IPS DF 6.9 (cell line): ENCODE results near the gene SEPTIN6.
"Not testable (repeated sequence)": the region's sequence is repeated elsewhere in the genome, so short reads cannot be mapped to it uniquely, and the experiment has no call there.

Source experiments
- DNase-seq: peaks from one replicate; pipeline ENCODE4 v3.0.0-alpha.2; 2013; ENCODE audit warnings: low read depth, low spot score
- H3K27ac ChIP-seq: one replicate; pipeline ENCODE4 v1.5.1; 2013; ENCODE audit warnings: low read length, control low read depth
- H3K27me3 ChIP-seq: 2 replicates; pipeline ENCODE4 v1.6.1; 2013; ENCODE audit warnings: mild to moderate bottlenecking, low read length; ENCODE audit not compliant: control insufficient read depth, insufficient read depth
- H3K36me3 ChIP-seq: 2 replicates; pipeline ENCODE4 v1.6.1; 2013; ENCODE audit warnings: low read length; ENCODE audit not compliant: control insufficient read depth, insufficient read depth
- H3K4me1 ChIP-seq: 2 replicates; pipeline ENCODE4 v1.6.1; 2013; ENCODE audit warnings: low read length; ENCODE audit not compliant: control insufficient read depth, insufficient read depth
- H3K4me3 ChIP-seq: 2 replicates; pipeline ENCODE4 v1.5.1; 2013; ENCODE audit warnings: mild to moderate bottlenecking, low read length
- H3K9me3 ChIP-seq: 2 replicates; pipeline ENCODE4 v1.6.1; 2013; ENCODE audit warnings: low read length, inconsistent platforms; ENCODE audit not compliant: control insufficient read depth, insufficient read depth
- WGBS: extraction: QIAGEN DNeasy Blood & Tissue Kit; methylation state at CpG from one replicate; pipeline ENCODE4 v1.1.7; 2013; ENCODE audit warnings: mixed read lengths, missing lambda C conversion rate; ENCODE audit not compliant: insufficient read length, insufficient coverage; 5-methylcytosine and 5-hydroxymethylcytosine counted together

Gene SEPTIN6

DNA sequence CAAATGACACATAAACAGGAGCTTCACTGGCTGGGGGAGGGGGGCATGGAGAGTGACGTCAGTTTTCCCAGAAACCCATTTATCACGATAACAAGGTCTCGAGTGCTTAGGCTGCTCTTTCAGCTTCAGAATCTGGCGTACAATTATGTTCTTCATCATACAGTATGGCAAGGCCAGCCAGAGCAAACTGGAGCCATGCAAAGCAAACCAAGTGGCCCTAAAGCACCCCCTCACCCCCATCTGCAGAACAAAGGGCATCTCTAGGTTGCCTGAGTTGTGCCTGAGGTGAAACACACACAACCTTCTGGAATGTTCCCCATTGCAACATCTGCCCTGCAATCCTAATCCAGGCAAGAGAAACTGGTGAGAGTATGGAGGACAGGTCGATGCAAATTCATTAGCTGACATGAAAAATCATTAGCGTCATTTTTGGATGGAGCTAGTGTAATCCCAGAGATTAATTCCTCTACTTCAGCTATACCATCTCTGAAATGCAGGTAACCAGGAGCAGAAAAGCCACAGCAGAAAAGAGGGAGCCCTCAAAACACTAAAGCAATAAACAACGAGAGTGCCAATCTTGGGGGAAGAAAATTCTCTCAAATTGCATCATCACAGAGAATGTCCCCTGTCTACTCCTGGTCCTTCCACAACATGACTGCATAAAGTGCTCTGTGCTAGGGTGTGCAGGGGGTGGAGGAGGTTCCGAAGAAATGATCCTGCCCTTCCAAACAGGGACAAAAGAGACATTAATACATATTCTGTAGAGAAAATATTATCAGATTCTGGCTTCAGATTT lies 1.8 kb downstream of the SEPTIN6 start:
- Histone ChIP-seq H3K9me3 (no peaks in the 10 kb centered on the region), H3K4me1 (peaks cover 4% of the 10 kb centered on the region)
- DNase-seq, result no peak

DNA sequence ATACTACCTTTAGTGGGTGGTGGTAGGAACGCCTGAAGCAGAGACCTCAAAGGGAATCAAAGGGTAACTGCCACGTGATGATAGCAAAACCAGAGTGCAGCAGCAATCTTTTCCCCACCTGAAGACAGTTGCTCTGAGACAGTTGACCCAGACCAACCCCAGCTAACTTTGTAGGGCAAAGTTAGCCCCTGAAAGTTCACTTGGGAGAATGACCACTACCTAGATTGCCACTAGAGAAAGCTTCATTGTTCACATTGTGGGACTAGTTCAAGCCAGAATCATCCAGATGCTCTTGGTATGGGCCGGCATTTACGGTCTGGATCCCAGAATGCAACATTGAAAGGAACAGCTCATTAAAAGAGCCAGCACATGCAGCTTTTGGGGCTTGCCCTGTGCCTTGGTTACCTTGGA lies 4.1 kb downstream of the SEPTIN6 start:
- Histone ChIP-seq H3K27ac (no peak overlapping the region), H3K4me1 (peaks cover 1% of the 10 kb centered on the region), H3K4me3 (no peak overlapping the region), H3K27me3 (no peaks in the 10 kb centered on the region), H3K9me3 (no peaks in the 10 kb centered on the region), H3K36me3 (no peaks in the 10 kb centered on the region)
- WGBS, result no CpG with 5 or more reads among the region's 4 CpGs
- no peak for DNase-seq

More for the DNA sequence above, 1.8 kb downstream of the SEPTIN6 start:
- H3K36me3 ChIP-seq, result no peaks in the 10 kb centered on the region
- H3K4me3 ChIP-seq, result no peak overlapping the region
- no peak overlapping the region for H3K27ac ChIP-seq
- peaks cover 2% of the 10 kb centered on the region; the same call in 1 of the 2 replicates for H3K27me3 ChIP-seq
- no CpG with 5 or more reads among the region's 8 CpGs for WGBS

DNA sequence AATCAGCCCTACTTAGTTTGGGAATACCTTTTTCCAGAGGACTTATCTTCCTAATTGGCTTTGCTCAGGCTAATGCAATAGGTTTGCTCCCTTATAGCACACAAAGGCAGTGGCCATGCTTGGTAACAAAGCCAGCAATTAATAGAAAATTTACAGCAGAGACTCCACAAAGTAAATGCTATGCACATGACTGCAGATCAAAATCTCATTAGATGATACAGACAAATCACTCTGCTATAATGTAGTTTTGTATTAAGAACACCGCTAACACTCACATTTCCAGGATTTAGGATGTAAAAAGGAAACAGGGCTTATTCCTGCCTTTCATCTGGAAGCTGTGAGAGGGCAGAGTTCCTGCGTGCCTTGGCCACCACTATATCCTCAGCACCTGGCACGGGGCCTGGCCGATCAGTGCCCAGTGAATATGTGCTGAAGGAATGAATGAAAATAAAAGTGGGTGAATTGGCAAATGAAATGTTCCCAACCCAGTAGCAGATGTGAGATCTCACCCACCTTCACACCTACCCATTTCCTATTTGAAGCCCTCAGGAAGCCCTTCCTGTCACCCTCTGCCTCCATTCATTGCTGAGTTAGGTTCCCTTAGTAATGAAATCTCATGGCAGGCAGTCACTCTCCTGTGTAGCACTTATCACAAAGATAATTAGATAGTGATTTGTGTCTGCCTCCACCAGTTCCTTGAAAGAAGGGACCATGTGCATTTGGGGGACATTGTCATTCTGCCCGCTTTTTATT lies 5.1 kb downstream of the SEPTIN6 start:
- no peak overlapping the region for H3K27ac ChIP-seq
- H3K9me3 ChIP-seq, result no peaks in the 10 kb centered on the region
- no peak for DNase-seq
- peaks cover 1% of the 10 kb centered on the region for H3K4me1 ChIP-seq
- no peak overlapping the region for H3K4me3 ChIP-seq
- no CpG with 5 or more reads among the region's 5 CpGs for WGBS
- no peaks in the 10 kb centered on the region for H3K36me3 ChIP-seq
- no peaks in the 10 kb centered on the region for H3K27me3 ChIP-seq

GRCh38 chrX:119686087-119686691 lies 6.8 kb downstream of the SEPTIN6 start:
- H3K4me3 ChIP-seq, result no peak overlapping the region
- peaks cover 1% of the 10 kb centered on the region for H3K4me1 ChIP-seq
- H3K27ac ChIP-seq, result no peak overlapping the region
- WGBS, result no CpG with 5 or more reads among the region's 12 CpGs
- H3K9me3 ChIP-seq, result no peaks in the 10 kb centered on the region
- no peaks in the 10 kb centered on the region for H3K27me3 ChIP-seq
- no peak for DNase-seq
- no peaks in the 10 kb centered on the region for H3K36me3 ChIP-seq

DNA sequence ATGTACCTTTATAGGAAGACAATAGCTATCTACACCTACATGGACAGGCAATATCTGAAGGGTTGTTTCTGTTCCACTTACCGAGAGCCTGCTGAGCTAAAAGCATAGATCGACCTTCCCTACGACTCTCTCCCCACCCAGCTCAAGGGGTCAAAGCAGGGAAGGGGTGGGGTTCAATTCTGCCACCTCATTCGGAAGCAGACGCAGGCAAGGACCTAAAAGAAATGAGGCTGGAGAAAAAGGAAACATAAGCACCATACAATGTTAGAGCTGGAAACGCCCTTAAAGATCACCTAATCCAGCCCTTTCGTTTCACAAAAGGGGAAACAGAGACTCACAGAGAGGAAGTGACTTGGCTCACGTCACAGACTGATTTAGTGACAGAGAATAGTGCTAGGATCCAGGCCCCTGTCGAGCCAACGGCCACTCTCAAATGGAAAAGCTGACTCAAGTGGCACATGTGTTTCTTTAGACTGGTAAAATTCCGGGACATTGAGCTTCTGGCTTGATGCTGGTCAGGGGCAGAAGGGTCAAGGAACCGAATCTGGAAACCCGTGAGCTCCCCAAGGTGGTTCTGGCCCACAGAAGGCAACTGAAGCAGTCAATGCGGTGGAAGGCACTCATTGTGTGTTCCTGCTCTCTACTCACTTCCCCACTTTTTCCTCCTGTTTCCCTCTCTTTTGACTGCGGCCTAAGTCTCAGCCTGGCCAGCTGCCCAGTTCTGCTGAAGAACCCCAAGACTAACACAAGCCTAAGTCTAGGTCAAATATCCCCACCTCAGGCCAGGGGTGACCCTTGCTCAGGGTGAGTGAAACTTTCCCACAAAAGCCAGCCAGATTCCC lies 7.5 kb downstream of the SEPTIN6 start:
- H3K9me3 ChIP-seq, result no peaks in the 10 kb centered on the region
- H3K4me3 ChIP-seq, result no peak overlapping the region
- H3K36me3 ChIP-seq, result no peaks in the 10 kb centered on the region
- no peaks in the 10 kb centered on the region for H3K27me3 ChIP-seq
- H3K4me1 ChIP-seq, result peaks cover 1% of the 10 kb centered on the region
- WGBS, result no CpG with 5 or more reads among the region's 15 CpGs
- DNase-seq, result no peak
- no peak overlapping the region for H3K27ac ChIP-seq

GRCh38 chrX:119684916-119685224 lies 8.1 kb downstream of the SEPTIN6 start:
- Histone ChIP-seq H3K36me3 (no peaks in the 10 kb centered on the region), H3K27me3 (no peaks in the 10 kb centered on the region), H3K9me3 (no peaks in the 10 kb centered on the region), H3K4me1 (peaks cover 1% of the 10 kb centered on the region), H3K27ac (no peak overlapping the region), H3K4me3 (no peak overlapping the region)
- no CpG with 5 or more reads among the region's 1 CpG for WGBS
- no peak for DNase-seq

DNA sequence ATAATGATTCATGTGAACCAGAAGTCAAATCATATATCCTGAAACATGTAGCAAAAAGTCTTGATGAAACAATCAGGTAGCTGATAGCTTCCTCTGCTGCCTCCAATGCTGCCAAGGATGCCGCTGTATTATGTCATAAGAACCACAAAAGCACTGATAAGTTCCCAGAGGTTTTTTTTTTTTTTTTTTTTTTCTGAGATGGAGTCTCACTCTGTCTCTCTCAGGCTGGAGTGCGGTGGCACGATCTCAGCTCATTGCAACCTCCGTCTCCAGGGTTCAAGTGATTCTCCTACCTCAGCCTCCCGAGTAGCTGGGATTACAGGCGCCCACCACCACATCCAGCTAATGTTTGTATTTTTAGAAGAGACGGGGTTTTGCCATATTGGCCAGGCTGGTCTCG lies 8.7 kb downstream of the SEPTIN6 start:
- H3K36me3 ChIP-seq, H3K27ac ChIP-seq, H3K4me1 ChIP-seq, H3K27me3 ChIP-seq, H3K9me3 ChIP-seq, DNase-seq, H3K4me3 ChIP-seq: not testable (repeated sequence)
- no CpG with 5 or more reads among the region's 8 CpGs for WGBS

- no CpG with 5 or more reads among the region's 15 CpGs for WGBS
- no peak overlapping the region for H3K4me3 ChIP-seq
- DNase-seq, result no peak
- H3K4me1 ChIP-seq, result peaks cover 1% of the 10 kb centered on the region
- H3K27ac ChIP-seq, result no peak overlapping the region
- H3K27me3 ChIP-seq, result no peaks in the 10 kb centered on the region
- no peaks in the 10 kb centered on the region for H3K9me3 ChIP-seq
- H3K36me3 ChIP-seq, result no peaks in the 10 kb centered on the region
Measured at GRCh38 chrX:119682019-119682989, 10.7 kb downstream of the SEPTIN6 start.

- H3K36me3 ChIP-seq, result no peaks in the 10 kb centered on the region
- H3K4me1 ChIP-seq, result no peaks in the 10 kb centered on the region; the same call in 1 of the 2 replicates
- H3K27me3 ChIP-seq, result no peaks in the 10 kb centered on the region
- no peak overlapping the region for H3K4me3 ChIP-seq
- WGBS, result no CpG with 5 or more reads among the region's 6 CpGs
- H3K27ac ChIP-seq, result no peak overlapping the region
- DNase-seq, result no peak
- H3K9me3 ChIP-seq, result no peaks in the 10 kb centered on the region
Measured at GRCh38 chrX:119677654-119677981, 15.3 kb downstream of the SEPTIN6 start.
